Neuron (in vitro differentiated cells): ENCODE measurements around the gene AGBL5.

Experiments used
- H2AFZ ChIP-seq: one replicate; pipeline ENCODE4 v1.6.1; 2013; ENCODE audit warnings: low read depth, mild to moderate bottlenecking, inconsistent platforms, low read length, moderate library complexity
- H3K27me3 ChIP-seq: one replicate; pipeline ENCODE4 v1.6.1; 2013; ENCODE audit warnings: low read length; ENCODE audit not compliant: insufficient read depth
- H3K36me3 ChIP-seq: one replicate; pipeline ENCODE4 v1.6.1; 2013; ENCODE audit warnings: low read length; ENCODE audit not compliant: insufficient read depth
- H3K4me1 ChIP-seq: one replicate; pipeline ENCODE4 v1.6.1; 2013; ENCODE audit warnings: low read length; ENCODE audit not compliant: insufficient read depth
- H3K4me3 ChIP-seq: 2 replicates; pipeline ENCODE4 v1.5.1; 2013; ENCODE audit warnings: mild to moderate bottlenecking, low read length, moderate library complexity
- H3K9me3 ChIP-seq: one replicate; pipeline ENCODE4 v1.6.1; 2013; ENCODE audit warnings: low read length

Gene AGBL5

GRCh38 chr2:27050281-27050995 lies 1.0 kb upstream of the AGBL5 start:
- H2AFZ ChIP-seq, result peak overlapping the region; percentile 86
- H3K4me1 ChIP-seq, result peaks cover 16% of the 10 kb centered on the region
- H3K9me3 ChIP-seq, result no peaks in the 10 kb centered on the region

GRCh38 chr2:27051902-27052645 lies 606 bp downstream of the AGBL5 start:
- Histone ChIP-seq H2AFZ (peak overlapping the region; percentile 49), H3K36me3 (peaks cover 41% of the 10 kb centered on the region), H3K4me1 (peaks cover 16% of the 10 kb centered on the region), H3K27me3 (no peaks in the 10 kb centered on the region), H3K9me3 (no peaks in the 10 kb centered on the region), H3K4me3 (peak overlapping the region; percentile 75)

More at GRCh38 chr2:27050281-27050995, 1.0 kb upstream of the AGBL5 start:
- no peaks in the 10 kb centered on the region for H3K27me3 ChIP-seq
- H3K36me3 ChIP-seq, result peaks cover 25% of the 10 kb centered on the region
- H3K4me3 ChIP-seq, result peak overlapping the region; percentile 75

- no peak overlapping the region for H3K4me3 ChIP-seq
- no peaks in the 10 kb centered on the region for H3K27me3 ChIP-seq
- no peak overlapping the region for H2AFZ ChIP-seq
- H3K4me1 ChIP-seq, result peaks cover 16% of the 10 kb centered on the region
- H3K9me3 ChIP-seq, result no peaks in the 10 kb centered on the region
- peaks cover 48% of the 10 kb centered on the region for H3K36me3 ChIP-seq
Measured at GRCh38 chr2:27053321-27053720, 1.9 kb downstream of the AGBL5 start.

GRCh38 chr2:27053776-27054175 lies 2.3 kb downstream of the AGBL5 start:
- Histone ChIP-seq H3K4me1 (peaks cover 16% of the 10 kb centered on the region), H2AFZ (no peak overlapping the region), H3K4me3 (no peak overlapping the region), H3K36me3 (peaks cover 52% of the 10 kb centered on the region), H3K9me3 (no peaks in the 10 kb centered on the region), H3K27me3 (no peaks in the 10 kb centered on the region)

GRCh38 chr2:27054721-27055120 lies 3.3 kb downstream of the AGBL5 start:
- no peaks in the 10 kb centered on the region for H3K27me3 ChIP-seq
- H3K9me3 ChIP-seq, result no peaks in the 10 kb centered on the region
- H3K4me1 ChIP-seq, result peaks cover 10% of the 10 kb centered on the region
- H3K4me3 ChIP-seq, result no peak overlapping the region
- H3K36me3 ChIP-seq, result peaks cover 57% of the 10 kb centered on the region
- H2AFZ ChIP-seq, result no peak overlapping the region

GRCh38 chr2:27057184-27057583 lies 5.7 kb downstream of the AGBL5 start:
- H3K4me1 ChIP-seq, result peaks cover 6% of the 10 kb centered on the region
- no peak overlapping the region for H3K4me3 ChIP-seq
- no peaks in the 10 kb centered on the region for H3K27me3 ChIP-seq
- peaks cover 62% of the 10 kb centered on the region for H3K36me3 ChIP-seq
- no peaks in the 10 kb centered on the region for H3K9me3 ChIP-seq
- H2AFZ ChIP-seq, result no peak overlapping the region

GRCh38 chr2:27058210-27058609 lies 6.7 kb downstream of the AGBL5 start:
- no peak overlapping the region for H2AFZ ChIP-seq
- no peak overlapping the region for H3K4me3 ChIP-seq
- no peaks in the 10 kb centered on the region for H3K9me3 ChIP-seq
- no peaks in the 10 kb centered on the region for H3K27me3 ChIP-seq
- no peaks in the 10 kb centered on the region for H3K4me1 ChIP-seq
- H3K36me3 ChIP-seq, result peaks cover 68% of the 10 kb centered on the region

GRCh38 chr2:27059141-27059820 lies 7.8 kb downstream of the AGBL5 start:
- peaks cover 60% of the 10 kb centered on the region for H3K36me3 ChIP-seq

GRCh38 chr2:27060323-27060722 lies 8.9 kb downstream of the AGBL5 start:
- H3K36me3 ChIP-seq, result peaks cover 54% of the 10 kb centered on the region
- no peaks in the 10 kb centered on the region for H3K9me3 ChIP-seq
- no peak overlapping the region for H3K4me3 ChIP-seq

More at GRCh38 chr2:27059141-27059820, 7.8 kb downstream of the AGBL5 start:
- H3K4me3 ChIP-seq, result no peak overlapping the region
- no peaks in the 10 kb centered on the region for H3K4me1 ChIP-seq
- no peak overlapping the region for H2AFZ ChIP-seq
- H3K9me3 ChIP-seq, result no peaks in the 10 kb centered on the region
- no peaks in the 10 kb centered on the region for H3K27me3 ChIP-seq

GRCh38 chr2:27065128-27065527 lies 13.7 kb downstream of the AGBL5 start:
- Histone ChIP-seq H3K27me3 (no peaks in the 10 kb centered on the region), H2AFZ (no peak overlapping the region), H3K9me3 (no peaks in the 10 kb centered on the region), H3K4me1 (peaks cover 7% of the 10 kb centered on the region), H3K4me3 (no peak overlapping the region), H3K36me3 (peaks cover 62% of the 10 kb centered on the region)

More at GRCh38 chr2:27060323-27060722, 8.9 kb downstream of the AGBL5 start:
- H3K27me3 ChIP-seq, result no peaks in the 10 kb centered on the region
- no peaks in the 10 kb centered on the region for H3K4me1 ChIP-seq
- no peak overlapping the region for H2AFZ ChIP-seq

- H2AFZ ChIP-seq, result no peak overlapping the region
- H3K4me1 ChIP-seq, result peaks cover 20% of the 10 kb centered on the region
- H3K4me3 ChIP-seq, result no peak overlapping the region
- H3K9me3 ChIP-seq, result no peaks in the 10 kb centered on the region
- peaks cover 60% of the 10 kb centered on the region for H3K36me3 ChIP-seq
- no peaks in the 10 kb centered on the region for H3K27me3 ChIP-seq
Measured at GRCh38 chr2:27067385-27067784, 15.9 kb downstream of the AGBL5 start.

GRCh38 chr2:27069436-27069835 lies 18.0 kb downstream of the AGBL5 start:
- no peak overlapping the region for H2AFZ ChIP-seq
- H3K36me3 ChIP-seq, result peaks cover 50% of the 10 kb centered on the region
- H3K27me3 ChIP-seq, result no peaks in the 10 kb centered on the region
- H3K9me3 ChIP-seq, result no peaks in the 10 kb centered on the region
- H3K4me1 ChIP-seq, result peaks cover 25% of the 10 kb centered on the region
- H3K4me3 ChIP-seq, result no peak overlapping the region
